Cardiac fibroblast (primary cell): ENCODE data around the gene REXO1.
"Not testable (repeated sequence)": the region's sequence is repeated elsewhere in the genome, so short reads cannot be mapped to it uniquely, and the experiment has no call there.

ENCODE experiments used
- DNase-seq, 2 donors: peaks; one replicate each; pipeline versions ENCODE4 v3.0.0 to v3.0.0-alpha.2; 2010; ENCODE audit warnings: low read depth in 2 of 2
- H3K4me3 ChIP-seq, 2 donors: replicated peaks in 1 of 2; 1 replicate in 1 of 2; 2 replicates in 1 of 2; pipeline ENCODE4 v1.5.1; 2011; ENCODE audit warnings: low read depth in 2 of 2, low read length in 2 of 2, mild to moderate bottlenecking in 2 of 2, moderate library complexity in 1 of 2
- TF ChIP-seq, protein P1 (sequence below): IDR thresholded peaks from one replicate; pipeline ENCODE4 v1.5.1; 2011; ENCODE audit warnings: low read depth, mild to moderate bottlenecking, low read length, inconsistent platforms

REXO1 gene

DNA sequence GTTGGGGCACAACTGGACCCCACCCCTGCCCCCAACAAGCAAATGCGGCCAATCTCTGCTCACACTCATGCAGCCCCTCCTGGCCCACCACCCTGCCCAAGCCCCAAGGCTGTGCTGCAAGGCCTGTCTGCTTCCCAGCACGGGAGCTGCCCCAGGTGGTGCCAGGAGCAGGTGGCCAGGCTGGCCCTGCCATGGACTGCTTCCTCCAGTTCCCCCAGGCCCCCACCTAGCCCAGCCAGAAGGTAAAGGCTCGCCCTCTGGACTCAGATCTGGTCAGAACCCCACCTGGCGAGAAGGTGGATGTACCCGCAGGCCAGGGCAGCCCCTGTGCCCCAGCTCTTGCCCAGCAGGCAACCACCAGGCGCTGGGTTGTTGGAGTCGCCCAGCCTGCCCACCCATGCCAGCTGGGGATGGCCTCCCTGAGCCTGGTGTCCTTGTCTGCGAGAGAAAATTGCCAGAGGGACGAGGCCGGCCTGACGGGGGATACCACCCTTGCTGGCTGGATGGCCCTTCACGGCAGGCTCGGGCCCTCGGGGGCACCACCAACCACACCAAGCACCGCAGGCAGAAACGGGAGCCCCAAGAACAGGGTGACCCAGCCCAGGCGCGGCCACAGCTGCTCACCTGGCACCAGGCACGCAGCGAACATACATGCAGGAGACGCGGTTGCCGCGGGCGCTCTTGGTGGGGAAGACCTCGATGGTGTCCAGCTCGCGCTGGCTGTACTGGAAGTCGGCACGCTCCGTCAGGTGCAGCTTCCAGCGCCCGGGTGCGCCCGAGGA lies 32.5 kb upstream of the REXO1 start:
- TF ChIP-seq, protein P1, sequence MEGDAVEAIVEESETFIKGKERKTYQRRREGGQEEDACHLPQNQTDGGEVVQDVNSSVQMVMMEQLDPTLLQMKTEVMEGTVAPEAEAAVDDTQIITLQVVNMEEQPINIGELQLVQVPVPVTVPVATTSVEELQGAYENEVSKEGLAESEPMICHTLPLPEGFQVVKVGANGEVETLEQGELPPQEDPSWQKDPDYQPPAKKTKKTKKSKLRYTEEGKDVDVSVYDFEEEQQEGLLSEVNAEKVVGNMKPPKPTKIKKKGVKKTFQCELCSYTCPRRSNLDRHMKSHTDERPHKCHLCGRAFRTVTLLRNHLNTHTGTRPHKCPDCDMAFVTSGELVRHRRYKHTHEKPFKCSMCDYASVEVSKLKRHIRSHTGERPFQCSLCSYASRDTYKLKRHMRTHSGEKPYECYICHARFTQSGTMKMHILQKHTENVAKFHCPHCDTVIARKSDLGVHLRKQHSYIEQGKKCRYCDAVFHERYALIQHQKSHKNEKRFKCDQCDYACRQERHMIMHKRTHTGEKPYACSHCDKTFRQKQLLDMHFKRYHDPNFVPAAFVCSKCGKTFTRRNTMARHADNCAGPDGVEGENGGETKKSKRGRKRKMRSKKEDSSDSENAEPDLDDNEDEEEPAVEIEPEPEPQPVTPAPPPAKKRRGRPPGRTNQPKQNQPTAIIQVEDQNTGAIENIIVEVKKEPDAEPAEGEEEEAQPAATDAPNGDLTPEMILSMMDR: no peak
- no peak overlapping the region for H3K4me3 ChIP-seq
- no peak for DNase-seq

DNA sequence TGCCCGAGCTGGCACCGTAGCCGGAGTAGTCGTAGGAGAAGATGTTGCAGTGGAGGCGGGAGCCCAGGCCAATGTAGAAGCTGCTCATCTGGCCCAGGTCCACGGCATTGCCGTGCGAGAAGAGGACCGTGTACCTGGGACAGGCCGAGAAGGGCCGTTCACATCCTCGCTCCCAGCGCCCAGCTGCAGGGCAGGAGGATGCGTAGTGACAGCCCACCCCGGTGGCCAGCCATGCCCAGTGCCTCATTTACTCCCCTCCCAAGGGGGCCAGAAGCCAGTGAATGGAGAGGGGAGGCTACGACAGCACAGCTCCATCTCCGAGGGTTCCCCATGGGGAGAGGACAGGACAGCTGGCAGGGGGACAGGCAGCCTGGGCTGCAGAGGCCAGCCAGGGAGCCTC lies 31.7 kb upstream of the REXO1 start:
- H3K4me3 ChIP-seq, DNase-seq: not testable (repeated sequence)

DNA sequence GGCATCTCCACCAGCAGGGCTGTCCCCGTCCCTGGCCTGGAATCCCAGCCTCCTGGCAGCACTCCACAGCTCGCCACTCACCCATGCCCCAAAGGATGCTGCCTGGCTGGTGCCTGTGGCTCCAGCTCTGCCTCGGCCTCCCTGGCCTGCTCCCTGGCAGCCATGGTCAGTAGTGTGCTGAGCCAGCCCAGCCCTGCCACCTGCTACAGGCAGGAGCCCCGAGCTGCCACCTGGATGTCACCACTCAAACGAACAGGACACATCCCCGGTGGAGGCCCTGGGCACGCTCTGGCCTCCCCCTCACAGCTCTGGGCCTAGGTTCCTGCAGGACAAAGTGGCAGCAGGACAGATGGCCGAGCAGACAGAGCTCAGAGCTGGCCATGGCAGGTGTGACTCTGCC lies 30.3 kb upstream of the REXO1 start:
- DNase-seq: not testable (repeated sequence)

DNA sequence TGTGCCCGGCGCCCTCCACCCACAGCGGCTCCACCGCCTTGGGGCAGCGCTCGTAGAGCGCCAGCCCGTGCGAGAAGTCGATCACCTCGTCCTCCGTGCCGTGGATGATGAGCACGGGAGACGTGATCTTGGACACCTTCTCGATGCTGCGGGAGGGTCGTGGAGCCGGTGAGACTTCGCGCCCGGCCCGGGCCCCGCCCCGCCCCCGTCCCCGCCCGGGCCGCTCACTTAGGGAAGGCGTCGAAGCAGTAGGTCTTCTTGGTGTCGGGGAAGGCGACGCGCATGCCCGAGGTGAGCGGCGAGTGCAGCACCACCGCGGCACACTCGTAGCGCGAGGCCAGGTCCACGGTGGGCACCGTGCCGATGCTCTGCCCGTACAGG lies 29.0 kb upstream of the REXO1 start:
- H3K4me3 ChIP-seq, DNase-seq: not testable (repeated sequence)

More for the DNA sequence above, 30.3 kb upstream of the REXO1 start:
- not testable (repeated sequence) for H3K4me3 ChIP-seq

DNA sequence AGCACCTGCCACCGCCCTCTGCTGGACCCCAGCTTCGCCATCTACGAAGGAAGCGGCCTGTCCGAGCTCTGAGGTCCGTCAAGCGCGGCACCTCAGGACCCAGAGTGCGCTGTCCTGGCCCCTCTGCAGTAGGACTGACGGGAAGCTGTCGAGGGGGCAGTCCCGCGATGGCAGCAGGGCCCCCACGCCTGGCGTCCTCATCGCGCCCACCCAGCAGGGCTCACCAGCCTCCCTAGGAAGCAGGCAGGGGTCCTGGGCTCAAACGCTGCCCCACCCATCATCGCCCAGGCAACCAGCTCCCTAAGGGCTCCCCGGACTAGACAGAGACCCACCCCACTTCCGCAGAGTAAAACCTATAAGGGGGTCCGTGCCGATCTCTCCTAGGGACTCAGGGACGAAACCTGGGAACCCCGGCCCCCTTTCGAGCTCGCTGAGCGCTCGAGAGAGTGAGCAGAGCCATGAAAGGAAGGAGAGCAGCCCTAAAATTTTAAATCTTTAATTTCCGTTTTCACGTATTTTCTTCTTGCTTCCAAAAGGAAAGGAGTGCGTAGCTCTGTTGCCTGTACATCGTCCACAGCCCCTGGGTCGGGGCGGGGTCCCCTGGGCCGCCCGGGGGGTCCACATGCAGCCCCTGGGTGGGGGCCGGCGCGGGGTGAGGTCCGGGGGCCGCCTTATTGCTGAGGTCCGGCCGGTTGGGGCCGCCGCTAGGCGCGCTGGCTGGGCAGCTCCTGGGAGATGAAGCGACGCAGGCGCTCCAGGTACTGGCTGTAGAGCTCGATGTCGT lies 28.4 kb upstream of the REXO1 start:
- peak overlapping the region; percentile 91 to 95 for H3K4me3 ChIP-seq
- DNase-seq: not testable (repeated sequence)

DNA sequence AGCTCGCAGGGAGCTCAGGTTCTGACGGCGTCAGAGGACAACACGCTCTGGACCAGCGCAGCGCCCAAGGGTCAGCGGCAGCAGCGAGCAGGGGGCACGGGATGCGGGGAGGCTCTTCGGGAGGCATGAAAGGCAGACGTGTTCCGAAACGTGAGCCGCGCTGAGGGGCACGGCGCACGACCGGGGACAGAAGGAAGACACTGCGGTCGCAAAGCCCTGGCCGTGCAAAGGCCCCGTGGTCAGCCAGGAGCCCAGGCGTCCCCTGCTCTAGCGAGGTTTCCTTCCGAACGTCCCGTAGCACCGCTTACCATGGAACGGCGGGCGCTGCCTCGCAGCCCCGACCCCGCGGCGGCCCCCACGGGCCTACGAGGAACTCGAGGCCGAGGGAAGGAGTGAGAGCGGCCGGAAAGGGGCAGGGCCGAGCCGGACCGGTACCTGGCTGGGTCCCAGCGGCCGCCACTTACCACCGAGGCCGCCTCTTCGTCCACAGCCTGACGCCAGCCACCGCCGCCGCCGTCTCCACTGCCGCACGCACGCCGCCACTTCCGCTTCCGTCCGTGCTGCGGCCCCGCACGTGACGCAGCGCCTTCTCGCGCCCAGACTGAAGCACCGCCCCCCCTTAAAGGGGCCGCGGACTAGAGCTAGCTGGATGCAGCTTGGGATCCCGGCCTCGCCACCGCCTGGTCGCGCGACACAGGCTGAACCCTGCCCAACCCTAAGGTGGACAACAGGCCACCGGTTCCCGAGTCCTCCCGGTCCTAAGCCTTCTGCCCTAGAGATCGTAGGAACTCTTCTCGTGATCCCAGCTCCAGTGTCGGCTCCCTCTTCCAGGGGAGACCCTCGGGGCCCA lies 27.6 kb upstream of the REXO1 start:
- peak; percentile 89 to 92 for DNase-seq
- TF ChIP-seq, protein P1: no peak
- H3K4me3 ChIP-seq: peak overlapping the region; percentile 91 to 95

DNA sequence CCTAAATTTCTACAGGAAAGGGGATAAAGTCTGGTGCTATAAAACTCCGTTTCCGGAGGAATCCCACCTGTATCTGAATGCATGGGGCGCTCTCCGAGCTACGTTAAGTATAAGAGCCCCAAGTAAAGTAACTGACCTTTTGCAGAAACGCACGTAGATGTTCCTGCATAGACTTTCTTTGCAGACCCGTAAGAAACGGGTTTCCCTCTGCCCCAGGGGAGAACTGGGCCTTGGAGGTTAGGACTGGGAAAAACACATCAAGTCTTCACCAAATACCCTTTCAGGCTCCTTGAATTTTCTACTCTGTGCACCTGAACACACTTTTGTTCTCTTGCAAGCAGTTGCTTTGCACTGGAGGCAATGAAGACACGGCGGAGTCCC lies 27.0 kb upstream of the REXO1 start:
- H3K4me3 ChIP-seq: peak overlapping the region; percentile 91 to 95
- not testable (repeated sequence) for DNase-seq

DNA sequence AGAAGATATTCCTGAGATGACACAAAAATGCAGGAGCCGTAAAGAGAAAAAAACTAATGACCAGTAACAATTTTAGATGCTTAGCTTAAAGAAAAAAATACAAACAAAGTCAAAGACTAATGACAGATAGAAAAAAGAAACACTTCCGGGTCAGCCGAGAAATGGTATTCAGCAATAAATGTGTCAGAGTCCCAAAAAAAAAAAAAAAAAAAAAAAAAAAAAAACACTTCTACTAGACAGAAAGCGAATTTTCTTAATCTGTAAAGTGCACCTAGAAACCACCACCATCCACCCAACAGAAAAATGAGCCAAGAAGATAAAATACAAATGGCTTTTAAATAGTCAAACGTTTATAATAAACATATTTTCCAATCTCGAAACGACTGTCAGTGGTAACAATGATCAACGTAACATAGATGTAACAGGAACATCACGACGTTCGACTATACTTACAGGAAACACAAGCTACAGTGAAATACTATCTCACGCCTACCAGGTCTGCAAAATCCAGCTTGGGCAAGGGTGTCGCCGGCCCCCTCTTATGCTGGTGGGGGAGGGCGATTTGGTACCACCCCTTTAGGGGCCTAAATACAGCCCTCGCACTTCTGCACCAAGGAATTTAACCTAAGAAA lies 26.4 kb upstream of the REXO1 start:
- DNase-seq: no peak
- H3K4me3 ChIP-seq: peak overlapping the region; percentile 91 to 95
- TF ChIP-seq, protein P1: no peak
